Measurements from ENCODE around the gene RHBDL1. TPM values are rescaled to one million over a fixed set of nuclear protein-coding genes. Genes with fewer than 3 reads are reported as not detected.
A peak's percentile ranks its signal among the peaks of the same experiment; 100 is the strongest.

RHBDL1 gene
- total and polyA plus RNA-seq, 4 donors, result 0.91 to 5.4 (median 1.6) TPM

GRCh38 chr16:709566-710499 lies 34.4 kb downstream of the RHBDL1 start:
- 21 to 41% methylated on average over 29 to 30 of the region's 30 CpGs for WGBS, 2 donors
- ATAC-seq (ENCODE audit: insufficient read depth, low FRiP score), result no peak
- Histone ChIP-seq H3K27me3 (ENCODE audit: control insufficient read depth in 3 of 3, insufficient read depth in 3 of 3, low read length in 2 of 3) (peaks cover 11 to 32% (median 11%) of the 10 kb centered on the region in 3 donors), H3K4me3 (no peak overlapping the region), H3K36me3 (ENCODE audit: control insufficient read depth in 4 of 4, insufficient read depth in 4 of 4, low read length in 4 of 4) (no peaks in the 10 kb centered on the region), H3K9me3 (ENCODE audit: control insufficient read depth in 4 of 4, insufficient read depth in 3 of 4, low read length in 3 of 4) (peaks cover 0 to 5% (median 0%) of the 10 kb centered on the region in 4 donors), H3K4me1 (ENCODE audit: control insufficient read depth in 5 of 5, insufficient read depth in 5 of 5, low read length in 5 of 5) (peaks cover 0 to 5% (median 0%) of the 10 kb centered on the region in 5 donors), H3K9ac (ENCODE audit: insufficient read depth in 1 of 2, low read length in 2 of 2) (no peak overlapping the region), H3K27ac (ENCODE audit: low read depth in 1 of 2, low read length in 1 of 2) (no peak overlapping the region)
- no peak for TF ChIP-seq CTCF (IDR thresholded peaks at IDR 0.05; ENCODE audit: control extremely low read depth, extremely low read depth)
- peak; percentile 55 to 76 (median 72) for DNase-seq

GRCh38 chr16:710500-711075 lies 35.1 kb downstream of the RHBDL1 start:
- Histone ChIP-seq H3K27ac (ENCODE audit: low read depth in 1 of 2, low read length in 1 of 2) (no peak overlapping the region), H3K4me3 (no peak overlapping the region), H3K4me1 (ENCODE audit: control insufficient read depth in 5 of 5, insufficient read depth in 5 of 5, low read length in 5 of 5) (peaks cover 0 to 5% (median 0%) of the 10 kb centered on the region in 5 donors), H3K27me3 (ENCODE audit: control insufficient read depth in 3 of 3, insufficient read depth in 3 of 3, low read length in 2 of 3) (peaks cover 7 to 31% (median 11%) of the 10 kb centered on the region in 3 donors), H3K36me3 (ENCODE audit: control insufficient read depth in 4 of 4, insufficient read depth in 4 of 4, low read length in 4 of 4) (no peaks in the 10 kb centered on the region), H3K9me3 (ENCODE audit: control insufficient read depth in 4 of 4, insufficient read depth in 3 of 4, low read length in 3 of 4) (peaks cover 0 to 5% (median 0%) of the 10 kb centered on the region in 4 donors), H3K9ac (ENCODE audit: insufficient read depth in 1 of 2, low read length in 2 of 2) (no peak overlapping the region)
- no peak for TF ChIP-seq CTCF (IDR thresholded peaks at IDR 0.05; ENCODE audit: control extremely low read depth, extremely low read depth)
- DNase-seq (no peak), ATAC-seq (ENCODE audit: insufficient read depth, low FRiP score) (no peak)
- WGBS, 2 donors, result 67 to 69% methylated on average over 21 of the region's 21 CpGs

GRCh38 chr16:711084-711483 lies 35.6 kb downstream of the RHBDL1 start:
- Histone ChIP-seq H3K4me3 (no peak overlapping the region), H3K27ac (ENCODE audit: low read depth in 1 of 2, low read length in 1 of 2) (no peak overlapping the region), H3K9me3 (ENCODE audit: control insufficient read depth in 4 of 4, insufficient read depth in 3 of 4, low read length in 3 of 4) (peaks cover 0 to 5% (median 0%) of the 10 kb centered on the region in 4 donors), H3K9ac (ENCODE audit: insufficient read depth in 1 of 2, low read length in 2 of 2) (no peak overlapping the region), H3K27me3 (ENCODE audit: control insufficient read depth in 3 of 3, insufficient read depth in 3 of 3, low read length in 2 of 3) (peaks cover 6 to 34% (median 11%) of the 10 kb centered on the region in 3 donors), H3K4me1 (ENCODE audit: control insufficient read depth in 5 of 5, insufficient read depth in 5 of 5, low read length in 5 of 5) (peaks cover 0 to 10% (median 4%) of the 10 kb centered on the region in 5 donors), H3K36me3 (ENCODE audit: control insufficient read depth in 4 of 4, insufficient read depth in 4 of 4, low read length in 4 of 4) (no peaks in the 10 kb centered on the region)
- WGBS, 2 donors, result 74 to 85% methylated on average over 12 of the region's 12 CpGs
- ATAC-seq (ENCODE audit: insufficient read depth, low FRiP score) (no peak), DNase-seq (no peak)
- TF ChIP-seq CTCF (IDR thresholded peaks at IDR 0.05; ENCODE audit: control extremely low read depth, extremely low read depth), result no peak

All from lung (tissue), 12 donors.